ENCODE measurements around the gene SATL1.
A peak's percentile ranks its signal among the peaks of the same experiment; 100 is the strongest.

The SATL1 gene

GRCh38 chrX:85052636-85053343 is 190.8 kb downstream of the SATL1 start:
- TF ChIP-seq CTCF (conservative IDR thresholded peaks at IDR 0.05; ENCODE audit: low read depth, low read length) = peak; percentile 38
- DNase-seq (ENCODE audit: low read depth) = peak; percentile 81
- H3K4me3 ChIP-seq (ENCODE audit: low read depth, low read length) = no peak overlapping the region

GRCh38 chrX:85052205-85052604 is 191.4 kb downstream of the SATL1 start:
- TF ChIP-seq CTCF (conservative IDR thresholded peaks at IDR 0.05; ENCODE audit: low read depth, low read length) = no peak
- DNase-seq (ENCODE audit: low read depth) = peak; percentile 37
- H3K4me3 ChIP-seq (ENCODE audit: low read depth, low read length) = no peak overlapping the region

GRCh38 chrX:85051627-85052026 is 192.0 kb downstream of the SATL1 start:
- no peak for TF ChIP-seq CTCF (conservative IDR thresholded peaks at IDR 0.05; ENCODE audit: low read depth, low read length)
- no peak for DNase-seq (ENCODE audit: low read depth)
- H3K4me3 ChIP-seq (ENCODE audit: low read depth, low read length) = no peak overlapping the region
